GM18526 (cell line): ENCODE results near the gene YPEL3.

Experiments
- POLR2A ChIP-seq: IDR thresholded peaks from 3 replicates; pipeline ENCODE4 v1.6.1; 2011; ENCODE audit not compliant: insufficient read length; ENCODE audit errors: extremely low read depth

Gene YPEL3

GRCh38 chr16:30085247-30085646 is 10.8 kb downstream of the YPEL3 start:
- TF ChIP-seq POLR2A, result no peak

- TF ChIP-seq POLR2A, result no peak
Observed at GRCh38 chr16:30084816-30085159, 11.2 kb downstream of the YPEL3 start.

- TF ChIP-seq POLR2A, result no peak
Observed at GRCh38 chr16:30084096-30084815, 11.8 kb downstream of the YPEL3 start.

GRCh38 chr16:30083216-30084055 is 12.6 kb downstream of the YPEL3 start:
- no peak for TF ChIP-seq POLR2A

GRCh38 chr16:30082545-30083090 is 13.4 kb downstream of the YPEL3 start:
- TF ChIP-seq POLR2A, result no peak

- no peak for TF ChIP-seq POLR2A
Observed at GRCh38 chr16:30079480-30079879, 16.5 kb downstream of the YPEL3 start.

- TF ChIP-seq POLR2A, result no peak
Observed at GRCh38 chr16:30078744-30079143, 17.3 kb downstream of the YPEL3 start.

GRCh38 chr16:30077656-30078055 is 18.4 kb downstream of the YPEL3 start:
- no peak for TF ChIP-seq POLR2A

GRCh38 chr16:30076276-30076791 is 19.7 kb downstream of the YPEL3 start:
- no peak for TF ChIP-seq POLR2A

GRCh38 chr16:30075503-30076275 is 20.3 kb downstream of the YPEL3 start, which contains the start of gene PPP4C:
PPP4C (plus strand) TSS chr16:30075994; CDS start chr16:30076378, 384 bp downstream.
- peak; percentile 95 for TF ChIP-seq POLR2A

GRCh38 chr16:30070490-30070889 is 25.5 kb downstream of the YPEL3 start:
- TF ChIP-seq POLR2A, result no peak

GRCh38 chr16:30069611-30070462 is 26.2 kb downstream of the YPEL3 start:
- no peak for TF ChIP-seq POLR2A

- TF ChIP-seq POLR2A, result no peak
Observed at GRCh38 chr16:30068750-30069610, 27.0 kb downstream of the YPEL3 start.
